Neutrophil (primary cell): ENCODE measurements around the gene MPEG1.
A peak's percentile ranks its signal among the peaks of the same experiment; 100 is the strongest.

Source experiments
- H3K27ac ChIP-seq: fragments of 200-600 bp; sonication (generic); 2 replicates; pipeline ENCODE4 v1.5.1; 2016; ENCODE audit warnings: mild to moderate bottlenecking, moderate library complexity
- H3K27me3 ChIP-seq: fragments of 200-600 bp; sonication (generic); 2 replicates; pipeline ENCODE4 v1.6.0; 2016; ENCODE audit warnings: mild to moderate bottlenecking
- H3K36me3 ChIP-seq: fragments of 200-600 bp; sonication (generic); 2 replicates; pipeline ENCODE4 v1.5.1; 2017
- H3K4me1 ChIP-seq, 2 experiments: fragments of 200-600 bp in 1 of 2; sonication (generic) in 1 of 2; 1 replicate in 1 of 2; 2 replicates in 1 of 2; pipeline versions ENCODE4 v1.5.1 to v1.6.1; 2013 to 2016; ENCODE audit warnings: low read depth in 1 of 2, low read length in 1 of 2, mild to moderate bottlenecking in 1 of 2, moderate library complexity in 1 of 2; ENCODE audit not compliant: control insufficient read depth in 1 of 2, insufficient read depth in 1 of 2
- H3K4me3 ChIP-seq, 2 experiments: fragments of 200-600 bp in 1 of 2; sonication (generic) in 1 of 2; 1 replicate in 1 of 2; 2 replicates in 1 of 2; pipeline ENCODE4 v1.5.1; 2013 to 2016; ENCODE audit warnings: low read depth in 1 of 2, low read length in 1 of 2, mild to moderate bottlenecking in 1 of 2, moderate library complexity in 1 of 2
- H3K9me3 ChIP-seq: fragments of 200-600 bp; sonication (generic); 2 replicates; pipeline ENCODE4 v1.5.1; 2016
- CTCF ChIP-seq: fragments of 200-600 bp; sonication (generic); IDR thresholded peaks from 2 replicates; pipeline ENCODE4 v1.5.1; 2016; ENCODE audit warnings: antibody characterized with exemption

MPEG1 gene

DNA sequence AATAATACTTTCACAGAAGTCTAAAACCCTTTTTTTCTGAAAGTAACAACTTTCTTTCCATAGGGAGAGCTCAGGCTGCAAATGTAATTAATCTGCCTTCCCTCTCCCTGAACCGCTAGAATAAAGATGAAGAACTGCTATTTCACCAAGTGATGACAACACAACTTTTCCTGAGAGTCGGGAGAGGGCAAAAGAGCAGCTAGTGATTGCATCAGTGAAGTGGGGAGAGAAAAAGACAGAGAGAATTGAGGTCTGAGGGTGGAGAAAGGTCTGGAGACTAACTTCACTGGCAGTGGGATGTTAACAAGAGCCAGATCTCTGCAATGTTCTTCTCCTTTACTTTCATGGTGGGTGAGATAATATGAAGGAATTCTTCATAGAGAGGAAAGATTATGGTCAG is 10.9 kb upstream of the MPEG1 start:
- Histone ChIP-seq H3K4me1 (peaks cover 70 to 74% of the 10 kb centered on the region in 2 experiments), H3K9me3 (no peaks in the 10 kb centered on the region), H3K27ac (peak overlapping the region; percentile 99), H3K4me3 (peak overlapping the region; percentile 36 to 46), H3K27me3 (no peaks in the 10 kb centered on the region), H3K36me3 (no peaks in the 10 kb centered on the region)
- TF ChIP-seq CTCF, result no peak

- no peak for TF ChIP-seq CTCF
- Histone ChIP-seq H3K27ac (peak overlapping the region; percentile 99), H3K4me1 (peaks cover 74 to 79% of the 10 kb centered on the region in 2 experiments), H3K27me3 (no peaks in the 10 kb centered on the region), H3K36me3 (no peaks in the 10 kb centered on the region), H3K4me3 (peak overlapping the region; percentile 36 to 46), H3K9me3 (no peaks in the 10 kb centered on the region)
These were observed 10.4 kb upstream of the MPEG1 start for GRCh38 chr11:59223177-59223576.

DNA sequence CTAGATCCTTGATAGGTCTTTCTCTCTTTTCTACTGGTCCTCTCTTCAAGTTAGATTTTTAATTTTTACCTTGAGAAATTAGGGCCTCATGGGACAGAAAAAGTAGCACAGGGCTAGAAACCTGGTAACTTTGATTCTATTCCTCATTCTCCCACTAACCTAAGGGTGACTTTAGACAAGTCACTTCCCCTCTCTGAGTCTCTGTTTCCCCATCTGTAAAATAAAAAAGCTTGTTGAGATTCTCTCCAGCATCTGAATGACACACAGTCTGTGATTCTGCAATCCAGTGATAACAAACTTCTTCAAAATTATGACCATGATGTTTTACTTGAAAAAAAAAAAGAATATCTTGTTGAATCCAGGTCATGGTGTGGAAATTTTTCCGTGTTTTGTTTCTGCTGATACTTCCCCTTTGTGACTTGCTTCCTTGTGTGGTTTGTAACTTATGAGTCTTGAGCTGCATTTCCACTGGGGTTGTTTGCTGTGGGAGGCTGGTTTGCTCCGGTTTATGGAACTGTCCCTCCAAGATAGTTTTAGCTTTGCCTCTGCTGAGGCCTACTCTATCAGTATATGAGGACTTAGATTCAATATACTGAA is 9.8 kb upstream of the MPEG1 start:
- H3K27ac ChIP-seq, result peak overlapping the region; percentile 99
- peaks cover 80 to 85% of the 10 kb centered on the region in 2 experiments for H3K4me1 ChIP-seq

GRCh38 chr11:59221441-59221840 is 8.7 kb upstream of the MPEG1 start:
- TF ChIP-seq CTCF, result no peak
- H3K4me1 ChIP-seq, result peaks cover 91 to 96% of the 10 kb centered on the region in 2 experiments
- H3K9me3 ChIP-seq, result no peaks in the 10 kb centered on the region
- H3K27me3 ChIP-seq, result no peaks in the 10 kb centered on the region
- no peaks in the 10 kb centered on the region for H3K36me3 ChIP-seq
- peak overlapping the region in 1 of 2 experiments; percentile 46 for H3K4me3 ChIP-seq
- H3K27ac ChIP-seq, result peak overlapping the region; percentile 99

More for the DNA sequence above, 9.8 kb upstream of the MPEG1 start:
- TF ChIP-seq CTCF, result peak; percentile 39
- no peaks in the 10 kb centered on the region for H3K36me3 ChIP-seq
- no peaks in the 10 kb centered on the region for H3K9me3 ChIP-seq
- peak overlapping the region; percentile 36 to 46 for H3K4me3 ChIP-seq
- no peaks in the 10 kb centered on the region for H3K27me3 ChIP-seq

- peak overlapping the region; percentile 99 for H3K27ac ChIP-seq
- H3K36me3 ChIP-seq, result no peaks in the 10 kb centered on the region
- no peaks in the 10 kb centered on the region for H3K9me3 ChIP-seq
- H3K27me3 ChIP-seq, result no peaks in the 10 kb centered on the region
- H3K4me3 ChIP-seq, result no peak overlapping the region
- no peak for TF ChIP-seq CTCF
- H3K4me1 ChIP-seq, result peaks cover 97 to 100% of the 10 kb centered on the region in 2 experiments
These were observed 7.1 kb upstream of the MPEG1 start for GRCh38 chr11:59219836-59220235.
